ENCODE data around the gene RAP1A. TPM values are rescaled to one million over a fixed set of nuclear protein-coding genes. Genes with fewer than 3 reads are reported as not detected.
"Not testable (repeated sequence)": the region's sequence is repeated elsewhere in the genome, so short reads cannot be mapped to it uniquely, and the experiment has no call there.

RAP1A gene
- total RNA-seq, 4 donors from 2014 or later = 49.3 to 82.6 (median 70.8) TPM

- ATAC-seq (ENCODE audit: low FRiP score) (no peak), DNase-seq (ENCODE audit: low spot score) (no peak)
- TF ChIP-seq CTCF (IDR thresholded peaks at IDR 0.05) = no peak
These were observed 60.0 kb downstream of the RAP1A start for GRCh38 chr1:111679541-111679940.

- ATAC-seq (ENCODE audit: low FRiP score) = not testable (repeated sequence)
These were observed 60.7 kb downstream of the RAP1A start for GRCh38 chr1:111680212-111680800.

GRCh38 chr1:111685293-111686153 lies 65.9 kb downstream of the RAP1A start:
- ATAC-seq (ENCODE audit: low FRiP score); DNase-seq (ENCODE audit: low spot score): not testable (repeated sequence)

More at GRCh38 chr1:111680212-111680800, 60.7 kb downstream of the RAP1A start:
- not testable (repeated sequence) for DNase-seq (ENCODE audit: low spot score)

GRCh38 chr1:111690306-111690617 lies 70.7 kb downstream of the RAP1A start:
- no peak for ATAC-seq (ENCODE audit: low FRiP score)
- DNase-seq (ENCODE audit: low spot score) = no peak
- no peak for TF ChIP-seq CTCF (IDR thresholded peaks at IDR 0.05)

- ATAC-seq (ENCODE audit: low FRiP score) (no peak), DNase-seq (ENCODE audit: low spot score) (no peak)
- TF ChIP-seq CTCF (IDR thresholded peaks at IDR 0.05) = no peak
These were observed 72.3 kb downstream of the RAP1A start for GRCh38 chr1:111691886-111692285.

GRCh38 chr1:111695801-111696200 lies 76.2 kb downstream of the RAP1A start:
- ATAC-seq (ENCODE audit: low FRiP score) (no peak), DNase-seq (ENCODE audit: low spot score) (no peak)
- no peak for TF ChIP-seq CTCF (IDR thresholded peaks at IDR 0.05)

- DNase-seq (ENCODE audit: low spot score) (no peak), ATAC-seq (ENCODE audit: low FRiP score) (no peak)
- no peak for TF ChIP-seq CTCF (IDR thresholded peaks at IDR 0.05)
These were observed 76.7 kb downstream of the RAP1A start for GRCh38 chr1:111696330-111696729.

GRCh38 chr1:111699268-111699667 lies 79.7 kb downstream of the RAP1A start:
- TF ChIP-seq CTCF (IDR thresholded peaks at IDR 0.05) = no peak
- no peak for ATAC-seq (ENCODE audit: low FRiP score)

More at GRCh38 chr1:111699268-111699667, 79.7 kb downstream of the RAP1A start:
- DNase-seq (ENCODE audit: low spot score) = no peak
